Activated CD8-positive, alpha-beta memory T cell treated with anti-CD3 and anti-CD28 coated beads, Interleukin-2, amount 10 ng/mL, durations not matched to agents 7 days and 5 days (primary cell): ENCODE data around the gene OR4C6. TPM values are rescaled to one million over a fixed set of nuclear protein-coding genes. Genes with fewer than 3 reads are reported as not detected.

Experiments used
- ATAC-seq: fragments of 150-1000 bp; cut with Tn5 transposase; one replicate; pipeline ENCODE4 v1.10.0; 2021; ENCODE audit warnings: moderate library complexity
- CTCF ChIA-PET: fragments of 350-600 bp; sonication (Branson Sonifier 250); formaldehyde crosslinking; loops from one replicate; lab custom pipeline; 2021; ENCODE audit warnings: antibody characterized with exemption; lab: Charles Lee
- DNase-seq: peaks from one replicate; pipeline ENCODE4 v3.0.0-alpha.2; 2020
- H3K27ac Mint-ChIP-seq: one replicate; pipeline ENCODE4 v1.8.0; 2021; ENCODE audit warnings: mild to moderate bottlenecking, mixed read lengths
- H3K27me3 Mint-ChIP-seq: one replicate; pipeline ENCODE4 v1.8.0; 2021; ENCODE audit warnings: mixed read lengths
- H3K36me3 Mint-ChIP-seq: one replicate; pipeline ENCODE4 v1.8.0; 2021; ENCODE audit warnings: mild to moderate bottlenecking, mixed read lengths
- H3K4me1 Mint-ChIP-seq: one replicate; pipeline ENCODE4 v1.8.0; 2021; ENCODE audit warnings: mixed read lengths
- H3K4me3 Mint-ChIP-seq: one replicate; pipeline ENCODE4 v1.8.0; 2021; ENCODE audit warnings: mild to moderate bottlenecking, moderate library complexity, mixed read lengths
- H3K9me3 Mint-ChIP-seq: one replicate; pipeline ENCODE4 v1.8.0; 2022; ENCODE audit warnings: low read depth, mixed read lengths
- total RNA-seq, 2 experiments: library from RNA; stranded (reverse); gene quantifications; one replicate each; pipeline ENCODE4 v1.2.3, GENCODE V29; 2021

OR4C6 gene
- not detected for total RNA-seq

DNA sequence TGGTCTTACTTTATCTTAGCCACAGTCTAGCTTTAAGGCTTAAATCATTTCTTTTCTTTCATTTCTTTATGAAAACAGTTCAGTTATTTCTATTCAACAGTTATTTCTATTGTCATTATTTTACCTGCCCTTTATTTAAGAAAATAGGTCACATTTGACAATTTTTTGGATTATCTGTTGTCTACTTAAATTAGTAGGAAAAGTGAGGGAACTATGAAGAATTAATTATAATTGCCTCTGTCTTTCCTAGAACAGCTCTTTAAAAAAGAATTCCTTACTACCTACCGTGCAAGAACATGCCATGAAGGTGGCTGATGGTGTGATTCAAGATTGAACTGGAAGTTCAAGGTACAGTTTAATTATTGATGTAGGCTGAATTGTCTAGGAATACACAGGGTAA lies at the start of gene OR4C6:
TSS of gene OR4C6 (plus strand) at position 301 of the 400 bp plus-strand sequence. CDS start 2,966 bp downstream, outside the sequence.
- H3K27me3 Mint-ChIP-seq = no peaks in the 10 kb centered on the region
- H3K36me3 Mint-ChIP-seq = no peaks in the 10 kb centered on the region
- no peak for ATAC-seq
- CTCF ChIA-PET = no interaction called here
- peaks cover 15% of the 10 kb centered on the region for H3K9me3 Mint-ChIP-seq
- H3K4me1 Mint-ChIP-seq = no peaks in the 10 kb centered on the region
- DNase-seq = no peak
- no peak within 1 kb of the TSS for H3K4me3 Mint-ChIP-seq
- no peak within 1 kb of the TSS for H3K27ac Mint-ChIP-seq

DNA sequence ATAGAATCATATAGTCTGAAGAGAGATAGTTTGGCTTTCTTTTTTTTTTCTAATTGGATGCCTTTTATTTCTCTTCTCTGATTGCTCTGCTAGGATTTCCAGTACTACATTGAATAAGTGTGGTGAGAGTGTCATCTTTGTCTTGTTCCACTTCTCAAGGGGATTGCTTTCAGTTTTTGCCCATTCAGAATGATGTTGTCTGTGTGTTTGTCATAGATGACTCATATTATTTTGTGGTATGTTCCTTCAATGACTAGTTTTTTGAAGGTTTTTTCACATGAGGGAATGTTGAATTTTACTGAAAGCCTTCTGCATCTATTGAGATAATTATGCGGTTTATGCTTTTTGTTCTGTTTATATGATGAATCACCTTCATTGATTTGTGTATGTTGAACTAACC lies 37.5 kb upstream of the OR4C6 start:
- CTCF ChIA-PET = no interaction called here
- ATAC-seq = no peak
- Mint-ChIP-seq H3K36me3 (no peaks in the 10 kb centered on the region), H3K27me3 (no peaks in the 10 kb centered on the region), H3K9me3 (peaks cover 19% of the 10 kb centered on the region), H3K4me1 (no peaks in the 10 kb centered on the region), H3K27ac (no peak overlapping the region), H3K4me3 (no peak overlapping the region)
- DNase-seq = no peak

DNA sequence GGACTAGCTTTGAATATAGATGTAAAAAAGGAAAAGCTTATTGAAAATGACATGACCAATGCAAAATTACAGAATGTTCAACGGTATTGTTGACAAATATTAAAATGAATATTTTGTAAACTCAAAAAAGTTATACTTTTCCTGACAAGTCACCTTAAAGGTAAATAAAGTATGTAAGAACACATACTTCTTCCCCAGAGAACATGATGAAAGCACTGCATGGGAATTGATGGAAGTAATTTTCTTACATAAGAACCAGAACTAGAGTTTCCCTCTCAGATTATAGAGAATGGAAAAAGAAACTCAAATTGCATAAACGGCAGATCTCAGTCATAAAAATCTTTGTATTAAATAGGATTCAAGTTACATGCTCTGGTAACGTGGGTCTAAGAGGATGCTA lies 27.2 kb upstream of the OR4C6 start, which contains the start of gene OR4P4:
TSS of gene OR4P4 (plus strand) at position 301 of the 400 bp plus-strand sequence.
- Mint-ChIP-seq H3K27ac (no peak within 1 kb of the TSS), H3K4me1 (no peaks in the 10 kb centered on the region), H3K36me3 (no peaks in the 10 kb centered on the region), H3K4me3 (no peak within 1 kb of the TSS), H3K9me3 (peaks cover 24% of the 10 kb centered on the region), H3K27me3 (no peaks in the 10 kb centered on the region)
- CTCF ChIA-PET = no interaction called here
- DNase-seq = no peak
- no peak for ATAC-seq

DNA sequence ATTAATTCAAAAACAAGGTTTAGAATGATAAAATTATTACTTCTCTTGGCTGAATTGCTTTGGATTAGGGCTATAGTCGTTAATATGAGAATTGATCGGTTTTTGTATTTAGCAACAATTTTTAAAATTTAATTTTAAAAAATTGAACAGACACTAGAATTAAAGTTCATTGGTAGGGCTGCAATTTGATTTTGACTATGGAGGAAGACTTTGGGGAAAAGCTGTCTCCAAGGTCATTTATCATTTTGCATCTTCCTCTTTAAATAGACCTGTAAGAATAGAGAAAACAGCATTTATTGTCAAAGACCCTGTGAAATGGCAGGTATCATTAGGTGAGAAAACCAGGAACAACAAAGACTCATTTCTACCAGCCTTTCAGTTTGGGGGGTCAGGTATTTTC lies 14.0 kb upstream of the OR4C6 start, which contains the start of gene OR4S2:
TSS of gene OR4S2 (plus strand) at position 301 of the 400 bp plus-strand sequence. CDS start 2,577 bp downstream, outside the sequence.
- ATAC-seq = no peak
- Mint-ChIP-seq H3K4me1 (no peaks in the 10 kb centered on the region), H3K4me3 (no peak within 1 kb of the TSS), H3K27ac (no peak within 1 kb of the TSS), H3K9me3 (peaks cover 14% of the 10 kb centered on the region), H3K36me3 (no peaks in the 10 kb centered on the region), H3K27me3 (no peaks in the 10 kb centered on the region)
- CTCF ChIA-PET = no interaction called here
- DNase-seq = no peak

DNA sequence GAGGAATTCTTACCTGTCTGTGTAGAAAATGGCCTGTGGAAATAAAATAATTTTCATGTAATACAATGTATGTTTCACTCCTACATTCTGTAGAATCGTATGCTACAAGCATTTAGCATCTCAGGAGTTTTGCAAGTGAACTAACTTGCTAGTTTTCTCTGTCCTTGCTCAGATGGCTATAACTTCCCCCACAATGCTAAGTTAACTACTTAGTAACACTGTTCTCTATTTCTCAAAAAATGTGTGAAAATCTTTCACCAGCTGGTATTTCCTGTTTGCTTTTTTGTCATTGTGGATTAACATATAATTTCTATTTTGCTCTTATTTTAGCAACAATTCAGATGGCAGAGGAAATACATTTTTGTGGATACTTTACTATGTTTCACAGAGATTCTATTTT lies 9.4 kb upstream of the OR4C6 start:
- Mint-ChIP-seq H3K4me1 (no peaks in the 10 kb centered on the region), H3K27ac (no peak overlapping the region), H3K27me3 (no peaks in the 10 kb centered on the region), H3K4me3 (no peak overlapping the region), H3K36me3 (no peaks in the 10 kb centered on the region), H3K9me3 (peaks cover 18% of the 10 kb centered on the region)
- DNase-seq = no peak
- CTCF ChIA-PET = no interaction called here
- ATAC-seq = no peak

DNA sequence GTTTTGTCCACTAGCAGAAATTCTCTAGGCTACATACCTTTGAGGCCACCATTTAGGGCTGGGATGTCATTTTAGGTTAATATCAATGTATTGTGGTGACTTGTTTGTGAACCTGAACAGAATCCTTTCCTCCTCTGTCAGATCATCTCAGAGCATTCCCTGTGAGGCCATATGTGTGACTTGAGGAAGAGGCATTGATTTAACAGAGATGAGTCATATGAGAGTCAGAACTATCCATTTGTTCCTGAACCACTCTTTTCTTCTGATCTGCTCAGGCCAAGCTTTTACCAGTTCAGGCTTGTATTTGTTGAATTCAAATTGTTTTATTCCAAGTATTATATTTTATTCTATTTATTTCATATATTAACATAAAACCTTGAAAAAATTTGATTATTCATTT lies 6.9 kb upstream of the OR4C6 start:
- Mint-ChIP-seq H3K36me3 (no peaks in the 10 kb centered on the region), H3K27ac (no peak overlapping the region), H3K4me1 (no peaks in the 10 kb centered on the region), H3K27me3 (no peaks in the 10 kb centered on the region), H3K9me3 (peaks cover 18% of the 10 kb centered on the region), H3K4me3 (no peak overlapping the region)
- CTCF ChIA-PET = no interaction called here
- ATAC-seq (no peak), DNase-seq (no peak)

DNA sequence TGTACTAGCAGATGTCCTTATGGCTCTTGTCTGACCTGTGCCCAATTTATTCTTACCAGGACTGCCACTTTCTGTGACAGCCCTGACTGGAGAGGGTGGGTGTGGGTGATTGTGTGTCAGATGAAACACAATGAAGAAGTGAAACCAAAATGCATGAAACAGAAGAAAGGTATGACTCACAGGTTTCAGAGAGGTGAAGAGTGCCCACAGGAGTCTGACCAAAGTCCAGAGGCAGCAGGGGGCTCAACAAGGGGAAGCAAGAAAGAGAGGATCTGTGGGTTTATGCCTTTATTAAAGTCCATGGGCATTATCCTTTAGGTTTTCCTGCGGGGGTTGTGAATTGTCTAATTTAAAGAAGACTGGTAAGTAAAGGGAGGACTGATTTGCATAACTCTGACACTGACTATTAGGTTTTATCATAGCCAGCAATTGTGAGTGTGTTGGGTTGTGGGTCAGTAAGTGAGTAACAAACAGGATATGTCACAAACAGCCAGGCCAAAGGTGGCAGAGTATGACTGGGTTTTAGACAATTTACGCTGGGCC lies 3.9 kb upstream of the OR4C6 start:
- no peaks in the 10 kb centered on the region for H3K4me1 Mint-ChIP-seq
- H3K36me3 Mint-ChIP-seq = no peaks in the 10 kb centered on the region
- H3K4me3 Mint-ChIP-seq = no peak overlapping the region
- no peak for ATAC-seq
- H3K27me3 Mint-ChIP-seq = no peaks in the 10 kb centered on the region
- peaks cover 13% of the 10 kb centered on the region for H3K9me3 Mint-ChIP-seq
- no peak overlapping the region for H3K27ac Mint-ChIP-seq
- CTCF ChIA-PET = no interaction called here
- DNase-seq = no peak

DNA sequence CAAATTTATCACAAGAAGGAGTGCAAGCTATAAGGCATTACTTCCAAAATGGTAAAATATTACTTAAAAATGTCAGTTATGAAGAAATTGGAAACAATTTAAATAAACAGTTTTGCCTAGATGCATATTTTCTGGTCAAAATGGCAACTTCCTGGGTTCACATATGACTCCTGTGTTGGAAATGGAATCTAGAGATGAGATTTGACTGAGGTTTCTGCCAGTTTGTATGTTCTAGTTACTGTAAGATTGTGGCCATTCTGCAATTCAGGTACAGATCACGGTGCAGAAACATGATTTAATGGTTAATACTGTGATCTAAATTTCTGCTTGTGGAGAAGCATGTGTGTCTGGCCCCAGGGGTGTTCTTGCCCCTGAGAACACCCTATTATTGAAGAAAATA lies 3.4 kb upstream of the OR4C6 start:
- DNase-seq (no peak), ATAC-seq (no peak)
- CTCF ChIA-PET = no interaction called here
- no peak overlapping the region for H3K4me3 Mint-ChIP-seq
- no peaks in the 10 kb centered on the region for H3K27me3 Mint-ChIP-seq
- H3K36me3 Mint-ChIP-seq = no peaks in the 10 kb centered on the region
- H3K27ac Mint-ChIP-seq = no peak overlapping the region
- H3K4me1 Mint-ChIP-seq = no peaks in the 10 kb centered on the region
- peaks cover 13% of the 10 kb centered on the region for H3K9me3 Mint-ChIP-seq

DNA sequence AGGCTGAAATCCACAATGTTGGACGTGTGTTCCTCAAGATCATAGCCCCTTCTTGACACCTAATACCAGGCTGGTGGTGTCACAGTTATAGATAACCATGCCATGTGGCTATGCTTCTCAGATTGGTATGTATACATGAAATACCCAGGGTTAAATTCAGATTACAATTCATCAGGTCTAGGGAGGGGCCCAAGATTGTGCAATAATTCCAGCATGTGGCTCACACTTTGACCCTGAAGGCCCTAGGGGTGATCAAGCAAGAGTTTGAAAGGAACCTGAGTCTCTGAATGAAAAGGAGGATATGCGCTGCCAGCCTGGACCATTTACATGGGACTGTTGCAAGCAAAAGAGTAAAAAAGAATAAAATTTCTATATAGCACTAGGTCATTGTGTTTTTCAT lies 7.4 kb downstream of the OR4C6 start:
- H3K27ac Mint-ChIP-seq = no peak overlapping the region
- H3K36me3 Mint-ChIP-seq = no peaks in the 10 kb centered on the region
- DNase-seq = no peak
- ATAC-seq = no peak
- no peak overlapping the region for H3K4me3 Mint-ChIP-seq
- no peaks in the 10 kb centered on the region for H3K4me1 Mint-ChIP-seq
- H3K9me3 Mint-ChIP-seq = peaks cover 6% of the 10 kb centered on the region
- CTCF ChIA-PET = no interaction called here
- no peaks in the 10 kb centered on the region for H3K27me3 Mint-ChIP-seq

DNA sequence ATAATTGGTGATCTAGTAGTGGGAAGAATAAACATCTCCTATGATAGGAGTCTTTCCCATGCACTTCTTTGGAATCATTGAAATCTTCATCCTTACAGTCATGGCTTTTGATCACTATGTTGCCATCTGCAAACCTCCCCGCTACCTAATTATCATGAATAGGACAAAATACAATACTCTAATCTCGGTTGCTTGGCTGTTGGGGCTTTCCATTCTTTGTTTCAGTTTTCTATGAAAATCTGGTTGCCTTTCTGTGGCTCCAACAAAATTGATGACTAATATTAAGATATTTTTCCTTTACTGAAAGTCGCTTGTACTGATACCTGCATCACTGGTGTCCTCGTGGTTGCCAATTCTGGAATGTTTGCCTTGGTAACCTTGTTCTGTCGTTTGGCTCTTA lies 11.9 kb downstream of the OR4C6 start:
- CTCF ChIA-PET = no interaction called here
- no peak for ATAC-seq

DNA sequence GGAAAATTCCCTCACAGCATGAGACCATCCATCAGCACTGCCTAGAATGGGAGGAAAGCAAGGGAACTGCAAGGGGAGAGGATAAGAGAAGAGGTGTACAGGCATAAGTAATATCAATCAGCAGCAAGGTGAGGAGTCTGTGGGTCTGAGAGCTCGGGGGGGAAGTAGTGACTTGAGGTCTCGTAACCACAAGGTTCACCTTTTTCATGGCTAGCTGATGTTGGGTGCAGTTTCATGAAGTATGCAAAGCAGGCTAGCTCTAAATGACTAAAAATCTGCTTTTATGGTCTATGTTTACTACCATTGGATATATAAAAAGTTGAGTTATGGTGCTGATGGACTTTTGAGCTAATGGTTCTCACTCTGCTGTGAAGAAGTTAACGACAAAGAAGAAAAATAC lies 35.8 kb downstream of the OR4C6 start:
- no peak for ATAC-seq
- H3K4me3 Mint-ChIP-seq = no peak overlapping the region
- CTCF ChIA-PET = no interaction called here
- H3K36me3 Mint-ChIP-seq = no peaks in the 10 kb centered on the region
- H3K4me1 Mint-ChIP-seq = no peaks in the 10 kb centered on the region
- H3K27ac Mint-ChIP-seq = no peak overlapping the region
- no peak for DNase-seq
- H3K9me3 Mint-ChIP-seq = peaks cover 8% of the 10 kb centered on the region
- H3K27me3 Mint-ChIP-seq = no peaks in the 10 kb centered on the region

More for the DNA sequence above, 11.9 kb downstream of the OR4C6 start:
- no peaks in the 10 kb centered on the region for H3K27me3 Mint-ChIP-seq
- no peak overlapping the region for H3K27ac Mint-ChIP-seq
- no peaks in the 10 kb centered on the region for H3K4me1 Mint-ChIP-seq
- peaks cover 3% of the 10 kb centered on the region for H3K9me3 Mint-ChIP-seq
- no peaks in the 10 kb centered on the region for H3K36me3 Mint-ChIP-seq
- H3K4me3 Mint-ChIP-seq = no peak overlapping the region
- no peak for DNase-seq

DNA sequence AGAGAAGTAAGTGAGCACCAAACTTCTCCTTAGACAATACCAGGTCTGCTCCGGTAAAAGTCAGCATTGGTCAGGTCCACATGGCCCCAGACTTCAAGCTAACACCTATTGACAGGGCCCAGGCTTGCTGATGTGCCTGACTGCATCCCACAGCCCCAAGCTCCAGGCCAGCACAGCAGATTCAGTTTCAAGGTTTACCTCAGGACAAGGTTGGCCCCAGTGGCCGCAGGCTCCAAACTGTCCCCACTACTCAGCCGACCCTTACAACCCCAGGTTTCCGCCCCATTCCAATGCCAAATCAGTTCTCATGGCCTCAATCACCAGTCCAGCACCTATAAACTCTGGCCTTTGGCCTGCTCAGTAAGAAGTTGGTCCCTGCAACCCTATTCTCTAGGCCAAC lies 39.4 kb downstream of the OR4C6 start:
- Mint-ChIP-seq H3K27me3 (no peaks in the 10 kb centered on the region), H3K9me3 (peaks cover 11% of the 10 kb centered on the region), H3K4me3 (no peak overlapping the region), H3K4me1 (no peaks in the 10 kb centered on the region), H3K36me3 (no peaks in the 10 kb centered on the region), H3K27ac (no peak overlapping the region)
- ATAC-seq (no peak), DNase-seq (no peak)
- CTCF ChIA-PET = no interaction called here

DNA sequence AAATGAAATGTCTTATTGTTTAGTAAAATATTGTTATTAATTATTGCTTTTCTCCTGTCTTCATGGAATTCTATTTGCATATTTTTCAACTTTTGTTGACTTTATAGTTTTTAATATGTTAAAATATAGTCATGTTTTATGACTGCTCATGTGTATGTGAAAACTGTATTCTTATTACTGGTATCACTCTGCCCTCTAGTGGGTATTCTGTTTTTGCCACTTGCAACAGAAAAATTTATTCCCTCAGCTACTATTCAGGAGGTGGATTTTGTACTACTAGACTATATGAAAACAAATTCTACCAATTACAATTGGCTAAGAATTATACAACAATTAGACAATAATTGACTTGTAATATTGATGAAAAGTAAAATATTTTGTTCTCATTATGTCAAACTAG lies 45.0 kb downstream of the OR4C6 start:
- ATAC-seq (no peak), DNase-seq (no peak)
- H3K36me3 Mint-ChIP-seq = no peaks in the 10 kb centered on the region
- H3K4me1 Mint-ChIP-seq = no peaks in the 10 kb centered on the region
- CTCF ChIA-PET = no interaction called here
- no peaks in the 10 kb centered on the region for H3K27me3 Mint-ChIP-seq
- no peak overlapping the region for H3K4me3 Mint-ChIP-seq
- peaks cover 6% of the 10 kb centered on the region for H3K9me3 Mint-ChIP-seq
- no peak overlapping the region for H3K27ac Mint-ChIP-seq

DNA sequence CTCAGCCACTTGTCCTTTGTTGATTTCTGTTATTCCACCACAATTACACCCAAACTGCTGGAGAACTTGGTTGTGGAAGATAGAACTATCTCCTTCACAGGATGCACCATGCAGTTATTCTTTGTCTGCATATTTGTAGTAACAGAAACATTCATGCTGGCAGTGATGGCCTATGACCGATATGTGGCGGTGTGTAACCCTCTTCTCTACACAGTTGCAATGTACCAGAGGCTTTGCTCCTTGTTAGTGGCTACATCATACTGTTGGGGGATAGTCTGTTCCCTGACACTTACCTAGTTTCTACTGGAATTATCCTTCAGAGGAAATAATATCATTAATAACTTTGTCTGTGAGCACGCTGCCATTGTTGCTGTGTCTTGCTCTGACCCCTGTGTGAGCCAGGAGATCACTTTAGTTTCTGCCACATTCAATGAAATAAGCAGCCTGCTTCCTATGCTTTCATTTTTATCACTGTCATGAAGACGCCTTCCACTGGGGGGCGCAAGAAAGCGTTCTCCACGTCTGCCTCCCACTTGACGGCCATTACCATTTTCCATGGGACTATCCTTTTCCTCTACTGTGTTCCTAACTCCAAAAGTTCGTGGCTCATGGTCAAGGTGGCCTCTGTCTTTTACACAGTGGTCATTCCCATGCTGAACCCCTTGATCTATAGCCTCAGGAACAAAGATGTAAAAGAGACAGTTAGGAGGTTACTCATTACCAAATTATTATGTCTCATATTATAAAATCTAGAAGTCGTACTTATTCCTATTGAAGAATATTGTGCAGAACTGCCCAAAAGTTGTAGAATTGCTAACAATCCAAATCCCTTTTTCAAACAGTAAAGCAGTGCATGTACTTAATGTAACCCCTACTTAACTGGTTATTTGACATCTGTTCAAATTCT lies 53.2 kb downstream of the OR4C6 start:
- DNase-seq = no peak
- no peak for ATAC-seq
- H3K9me3 Mint-ChIP-seq = peaks cover 5% of the 10 kb centered on the region
- no peaks in the 10 kb centered on the region for H3K27me3 Mint-ChIP-seq
- no peaks in the 10 kb centered on the region for H3K36me3 Mint-ChIP-seq
- CTCF ChIA-PET = no interaction called here
- H3K4me1 Mint-ChIP-seq = no peaks in the 10 kb centered on the region
- no peak overlapping the region for H3K27ac Mint-ChIP-seq
- H3K4me3 Mint-ChIP-seq = no peak overlapping the region
